Calu3 (cell line): Measurements from ENCODE around the gene DLX4. TPM values are rescaled to one million over a fixed set of nuclear protein-coding genes. Genes with fewer than 3 reads are reported as not detected.

Experiments
- BruUV-seq: library from RNA; stranded (reverse); fragments of 400-500 nt; replicated peaks from 2 replicates; lab custom pipeline; 2021; lab: Mats Ljungman, UMichigan
- CTCF ChIA-PET: fragments of 300-600 bp; sonication (Branson Sonifier 250); formaldehyde crosslinking; loops from one replicate; lab custom pipeline; 2022; ENCODE audit warnings: antibody characterized with exemption; lab: Charles Lee
- DNase-seq: peaks from one replicate; pipeline ENCODE4 v3.0.0; 2022
- H3K27ac Mint-ChIP-seq: one replicate; pipeline ENCODE4 v1.8.0; 2022; ENCODE audit warnings: mixed read lengths; ENCODE audit not compliant: unreplicated experiment
- H3K27me3 Mint-ChIP-seq: one replicate; pipeline ENCODE4 v1.8.0; 2022; ENCODE audit warnings: mixed read lengths; ENCODE audit not compliant: unreplicated experiment
- H3K36me3 Mint-ChIP-seq: one replicate; pipeline ENCODE4 v1.8.0; 2022; ENCODE audit warnings: mild to moderate bottlenecking, moderate library complexity, mixed read lengths; ENCODE audit not compliant: insufficient read depth, unreplicated experiment
- H3K4me1 Mint-ChIP-seq: one replicate; pipeline ENCODE4 v1.8.0; 2022; ENCODE audit warnings: mild to moderate bottlenecking, low read depth, mixed read lengths; ENCODE audit not compliant: unreplicated experiment
- H3K4me3 Mint-ChIP-seq: one replicate; pipeline ENCODE4 v1.8.0; 2022; ENCODE audit warnings: mild to moderate bottlenecking, low read depth, moderate library complexity, mixed read lengths; ENCODE audit not compliant: unreplicated experiment
- H3K9me3 Mint-ChIP-seq: one replicate; pipeline ENCODE4 v1.8.0; 2022; ENCODE audit warnings: low read depth, mixed read lengths; ENCODE audit not compliant: unreplicated experiment
- CTCF ChIP-seq: fragments of 200-600 bp; IDR thresholded peaks from one replicate; pipeline ENCODE4 v1.8.0; 2022; ENCODE audit warnings: antibody characterized with exemption; ENCODE audit not compliant: unreplicated experiment
- intact Hi-C: fragments of 100-400 bp; cut with micrococcal nuclease; formaldehyde crosslinking; loops from one replicate; pipeline ENCODE4 v1.10.0; 2022; ENCODE audit not compliant: unreplicated experiment
- total RNA-seq: library from RNA; stranded (reverse); gene quantifications from 2 replicates; pipeline ENCODE4 v1.2.3, GENCODE V29; 2022

DLX4 gene
- total RNA-seq, 1 experiment from 2014 or later = 2.5 TPM

- intact Hi-C loops = no loop called here
- no peak overlapping the region for H3K27ac Mint-ChIP-seq
- H3K4me3 Mint-ChIP-seq = no peak overlapping the region
- H3K4me1 Mint-ChIP-seq = no peaks in the 10 kb centered on the region
- no peaks in the 10 kb centered on the region for H3K36me3 Mint-ChIP-seq
- no peak for TF ChIP-seq CTCF
- no peaks in the 10 kb centered on the region for H3K9me3 Mint-ChIP-seq
- DNase-seq = no peak
- peaks cover 96% of the 10 kb centered on the region for H3K27me3 Mint-ChIP-seq
- CTCF ChIA-PET = interaction anchor here (0.7 to 1.0 kb wide), 2 partner anchors 16 to 423 kb away, joined by 4 to 11 read pairs; no protein-coding TSS in a partner anchor
- BruUV-seq = no TSS peak
These were observed 22.8 kb upstream of the DLX4 start for GRCh38 chr17:49946208-49946607.

GRCh38 chr17:49946964-49947584, 21.9 kb upstream of the DLX4 start:
- H3K4me3 Mint-ChIP-seq = no peak overlapping the region
- peaks cover 97% of the 10 kb centered on the region for H3K27me3 Mint-ChIP-seq
- no peak for TF ChIP-seq CTCF
- no peaks in the 10 kb centered on the region for H3K9me3 Mint-ChIP-seq
- no peaks in the 10 kb centered on the region for H3K4me1 Mint-ChIP-seq
- intact Hi-C loops = no loop called here
- no TSS peak for BruUV-seq
- DNase-seq = no peak
- H3K36me3 Mint-ChIP-seq = no peaks in the 10 kb centered on the region
- CTCF ChIA-PET = interaction anchor here (0.7 kb wide), 1 partner anchor 424 kb away, joined by 11 read pairs; no protein-coding TSS in a partner anchor
- H3K27ac Mint-ChIP-seq = no peak overlapping the region

GRCh38 chr17:49949634-49950033, 19.4 kb upstream of the DLX4 start:
- H3K27me3 Mint-ChIP-seq = peaks cover 97% of the 10 kb centered on the region
- H3K36me3 Mint-ChIP-seq = no peaks in the 10 kb centered on the region
- no TSS peak for BruUV-seq
- no peaks in the 10 kb centered on the region for H3K4me1 Mint-ChIP-seq
- DNase-seq = no peak
- intact Hi-C loops = loop anchor here (5.0 kb wide), 1 partner anchor 67 kb away; no protein-coding TSS in a partner anchor
- H3K9me3 Mint-ChIP-seq = no peaks in the 10 kb centered on the region
- no peak for TF ChIP-seq CTCF
- H3K27ac Mint-ChIP-seq = no peak overlapping the region
- H3K4me3 Mint-ChIP-seq = no peak overlapping the region
- CTCF ChIA-PET = interaction anchor here (1.2 kb wide), 1 partner anchor 49 kb away, joined by 3 read pairs; no protein-coding TSS in a partner anchor

GRCh38 chr17:49951362-49952082, 17.5 kb upstream of the DLX4 start:
- Mint-ChIP-seq H3K9me3 (no peaks in the 10 kb centered on the region), H3K27me3 (peaks cover 86% of the 10 kb centered on the region), H3K36me3 (no peaks in the 10 kb centered on the region), H3K4me3 (no peak overlapping the region), H3K4me1 (no peaks in the 10 kb centered on the region), H3K27ac (no peak overlapping the region)
- intact Hi-C loops = loop anchor here (1.0 to 5.0 kb wide), 2 partner anchors 44 to 69 kb away; partner anchors contain the start of gene DLX3
- CTCF ChIA-PET = interaction anchor here (0.6 to 3.8 kb wide), 6 partner anchors 11 to 90 kb away, joined by 3 to 41 read pairs (median 7); partner anchors contain the start of gene DLX3
- BruUV-seq = no TSS peak
- no peak for TF ChIP-seq CTCF
- DNase-seq = no peak
